DMS153 treated with DMSO at 0.1 percent for 48 hours (cell line): ENCODE data around the gene ARL8B.
"Not testable (repeated sequence)": the region's sequence is repeated elsewhere in the genome, so short reads cannot be mapped to it uniquely, and the experiment has no call there.

Experiments
- DNase-seq: peaks from one replicate; lab custom pipeline; 2025; ENCODE audit not compliant: unreplicated experiment; lab: John Stamatoyannopoulos, UW

Gene ARL8B

GRCh38 chr3:5110337-5110736 is 11.8 kb upstream of the ARL8B start:
- DNase-seq: no peak

GRCh38 chr3:5112043-5112442 is 10.0 kb upstream of the ARL8B start:
- DNase-seq: no peak

- DNase-seq: not testable (repeated sequence)
Observed at GRCh38 chr3:5113726-5114125, 8.4 kb upstream of the ARL8B start.

GRCh38 chr3:5115506-5116162 is 6.5 kb upstream of the ARL8B start:
- DNase-seq: no peak

- DNase-seq: no peak
Observed at GRCh38 chr3:5116538-5116937, 5.6 kb upstream of the ARL8B start.

- no peak for DNase-seq
Observed at GRCh38 chr3:5120446-5120845, 1.6 kb upstream of the ARL8B start.

- DNase-seq: no peak
Observed at GRCh38 chr3:5122741-5123706, 932 bp downstream of the ARL8B start.

- no peak for DNase-seq
Observed at GRCh38 chr3:5123937-5124336, 1.8 kb downstream of the ARL8B start.

- no peak for DNase-seq
Observed at GRCh38 chr3:5126586-5126985, 4.5 kb downstream of the ARL8B start.

- no peak for DNase-seq
Observed at GRCh38 chr3:5128849-5129248, 6.8 kb downstream of the ARL8B start.

GRCh38 chr3:5133239-5134018 is 11.3 kb downstream of the ARL8B start:
- no peak for DNase-seq

- no peak for DNase-seq
Observed at GRCh38 chr3:5134019-5134391, 11.9 kb downstream of the ARL8B start.

GRCh38 chr3:5134499-5134898 is 12.4 kb downstream of the ARL8B start:
- DNase-seq: no peak

GRCh38 chr3:5136211-5136918 is 14.3 kb downstream of the ARL8B start:
- no peak for DNase-seq

GRCh38 chr3:5136919-5137429 is 14.9 kb downstream of the ARL8B start:
- DNase-seq: no peak

GRCh38 chr3:5138214-5138981 is 16.3 kb downstream of the ARL8B start:
- DNase-seq: no peak

- no peak for DNase-seq
Observed at GRCh38 chr3:5140230-5140621, 18.1 kb downstream of the ARL8B start.

GRCh38 chr3:5140839-5141238 is 18.7 kb downstream of the ARL8B start:
- no peak for DNase-seq

GRCh38 chr3:5141760-5142159 is 19.7 kb downstream of the ARL8B start:
- no peak for DNase-seq

GRCh38 chr3:5143464-5143863 is 21.4 kb downstream of the ARL8B start:
- no peak for DNase-seq
